ENCODE results near the gene STARD7.
"Not testable (repeated sequence)": the region's sequence is repeated elsewhere in the genome, so short reads cannot be mapped to it uniquely, and the experiment has no call there.

Gene STARD7

GRCh38 chr2:96160366-96160765, 48.3 kb downstream of the STARD7 start:
- DNase-seq: not testable (repeated sequence)

GRCh38 chr2:96159084-96159830, 49.4 kb downstream of the STARD7 start:
- no peak for DNase-seq

- no peak for DNase-seq
These were observed 50.1 kb downstream of the STARD7 start for GRCh38 chr2:96158554-96158940.

- DNase-seq: no peak
These were observed 50.7 kb downstream of the STARD7 start for GRCh38 chr2:96157649-96158553.

- no peak for DNase-seq
These were observed 51.5 kb downstream of the STARD7 start for GRCh38 chr2:96156926-96157648.

- DNase-seq: no peak
These were observed 52.4 kb downstream of the STARD7 start for GRCh38 chr2:96156011-96156820.

- DNase-seq: no peak
These were observed 53.9 kb downstream of the STARD7 start for GRCh38 chr2:96154506-96155380.

- no peak for DNase-seq
These were observed 54.6 kb downstream of the STARD7 start for GRCh38 chr2:96153991-96154431.

GRCh38 chr2:96153291-96153713, 55.3 kb downstream of the STARD7 start:
- no peak for DNase-seq

- peak; percentile 33 for DNase-seq
These were observed 56.1 kb downstream of the STARD7 start for GRCh38 chr2:96152304-96153161.

GRCh38 chr2:96151595-96152303, 56.9 kb downstream of the STARD7 start:
- DNase-seq: no peak

- DNase-seq: no peak
These were observed 57.6 kb downstream of the STARD7 start for GRCh38 chr2:96150791-96151594.

- DNase-seq: no peak
These were observed 58.5 kb downstream of the STARD7 start for GRCh38 chr2:96150007-96150640.

- peak; percentile 94 for DNase-seq
These were observed 60.0 kb downstream of the STARD7 start for GRCh38 chr2:96148410-96149217.

- DNase-seq: peak; percentile 36
These were observed 60.9 kb downstream of the STARD7 start for GRCh38 chr2:96147593-96148201.

- peak; percentile 58 for DNase-seq
These were observed 61.6 kb downstream of the STARD7 start for GRCh38 chr2:96146881-96147592.

Measured in NCI-H69 (cell line).